Measurements from ENCODE around the gene AKAP8L. TPM values are rescaled to one million over a fixed set of nuclear protein-coding genes. Genes with fewer than 3 reads are reported as not detected.
A peak's percentile ranks its signal among the peaks of the same experiment; 100 is the strongest.

Gene AKAP8L
- total and polyA plus RNA-seq, 12 donors, result 45.2 to 140 (median 63.1) TPM

DNA sequence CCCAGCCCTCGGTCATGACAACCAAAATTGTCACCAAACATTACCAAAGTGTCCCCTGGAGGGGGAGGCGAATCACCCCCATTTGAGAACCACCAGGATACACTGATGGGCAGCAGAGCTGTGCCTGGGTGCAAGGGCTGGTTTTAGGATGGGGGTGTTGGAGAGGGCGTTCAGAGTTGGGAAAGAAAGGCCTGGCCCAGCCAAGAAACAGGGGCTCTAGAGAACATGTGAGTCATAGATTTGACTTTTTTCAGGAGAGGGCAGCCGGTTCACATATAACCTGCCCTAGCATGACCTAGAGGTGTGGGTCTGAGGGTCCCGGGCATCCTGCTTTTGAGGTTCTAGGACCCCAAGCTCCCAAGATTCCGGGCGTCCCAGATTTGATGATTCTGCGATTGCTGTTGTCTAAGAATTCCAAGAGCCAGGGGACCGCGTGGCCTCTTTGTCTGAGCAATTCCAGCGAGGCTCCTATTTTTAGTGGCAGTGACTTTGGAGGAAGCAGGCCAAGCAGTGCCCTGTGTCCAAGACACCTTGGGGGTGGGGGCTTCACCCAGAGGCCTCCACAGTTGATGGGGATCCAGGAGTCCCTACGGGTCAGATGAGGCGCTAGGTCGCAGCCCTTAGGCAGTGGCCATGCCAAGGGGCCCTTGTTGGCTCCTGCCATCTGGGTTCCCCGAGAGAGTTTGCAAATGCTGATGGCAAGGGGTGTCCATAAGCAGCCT, 25.9 kb upstream of the AKAP8L start:
- no peak for DNase-seq
- no peaks in the 10 kb centered on the region for H3K9me3 ChIP-seq
- 56 to 59% methylated on average over 15 of the region's 15 CpGs for WGBS, 2 donors
- intact Hi-C loops (cut with DNase I), result loop anchor here in 1 of 10 donors (5.0 kb wide), 1 partner anchor 67 kb away; the partner anchor contains the start of gene AKAP8
- no peak overlapping the region for H3K4me3 ChIP-seq
- peaks cover 10 to 47% (median 30%) of the 10 kb centered on the region in 9 donors for H3K4me1 ChIP-seq
- H3K27me3 ChIP-seq, result no peaks in the 10 kb centered on the region
- peak in 6 of 8 donors; percentile 10 to 63 (median 50) for ATAC-seq
- H3K36me3 ChIP-seq, result peaks cover 0 to 19% (median 0%) of the 10 kb centered on the region in 9 donors
- TF ChIP-seq, protein P1, sequence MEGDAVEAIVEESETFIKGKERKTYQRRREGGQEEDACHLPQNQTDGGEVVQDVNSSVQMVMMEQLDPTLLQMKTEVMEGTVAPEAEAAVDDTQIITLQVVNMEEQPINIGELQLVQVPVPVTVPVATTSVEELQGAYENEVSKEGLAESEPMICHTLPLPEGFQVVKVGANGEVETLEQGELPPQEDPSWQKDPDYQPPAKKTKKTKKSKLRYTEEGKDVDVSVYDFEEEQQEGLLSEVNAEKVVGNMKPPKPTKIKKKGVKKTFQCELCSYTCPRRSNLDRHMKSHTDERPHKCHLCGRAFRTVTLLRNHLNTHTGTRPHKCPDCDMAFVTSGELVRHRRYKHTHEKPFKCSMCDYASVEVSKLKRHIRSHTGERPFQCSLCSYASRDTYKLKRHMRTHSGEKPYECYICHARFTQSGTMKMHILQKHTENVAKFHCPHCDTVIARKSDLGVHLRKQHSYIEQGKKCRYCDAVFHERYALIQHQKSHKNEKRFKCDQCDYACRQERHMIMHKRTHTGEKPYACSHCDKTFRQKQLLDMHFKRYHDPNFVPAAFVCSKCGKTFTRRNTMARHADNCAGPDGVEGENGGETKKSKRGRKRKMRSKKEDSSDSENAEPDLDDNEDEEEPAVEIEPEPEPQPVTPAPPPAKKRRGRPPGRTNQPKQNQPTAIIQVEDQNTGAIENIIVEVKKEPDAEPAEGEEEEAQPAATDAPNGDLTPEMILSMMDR (IDR thresholded peaks at IDR 0.05), result no peak
- peak overlapping the region; percentile 56 to 93 (median 87) for H3K27ac ChIP-seq

DNA sequence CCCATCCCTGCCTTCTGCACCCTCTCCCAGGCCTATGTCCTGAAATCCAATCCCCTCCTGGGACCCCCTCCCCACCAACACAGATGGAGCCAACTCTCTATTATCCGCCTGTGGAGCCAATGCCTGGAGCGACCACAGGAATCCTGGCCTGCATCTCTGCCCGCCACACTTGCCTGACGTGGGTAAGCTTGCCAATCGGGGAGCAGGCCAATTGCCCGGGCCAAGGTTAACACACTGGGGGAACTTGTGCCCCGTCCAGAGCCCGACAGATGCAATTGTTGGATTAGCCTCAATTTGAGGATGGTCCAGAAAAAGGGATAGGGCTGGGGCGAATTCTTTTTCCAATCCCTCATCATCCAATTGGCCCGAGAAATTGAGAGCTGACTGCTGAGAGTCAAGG, 25.1 kb upstream of the AKAP8L start:
- Histone ChIP-seq H3K4me3 (no peak overlapping the region), H3K36me3 (peaks cover 0 to 26% (median 0%) of the 10 kb centered on the region in 9 donors), H3K27me3 (no peaks in the 10 kb centered on the region), H3K4me1 (peaks cover 5 to 42% (median 25%) of the 10 kb centered on the region in 9 donors), H3K27ac (peak overlapping the region in 8 of 10 donors; percentile 79 to 89 (median 87)), H3K9me3 (no peaks in the 10 kb centered on the region)
- ATAC-seq (peak; percentile 31 to 69 (median 48)), DNase-seq (peak; percentile 56 to 68)
- intact Hi-C loops (cut with DNase I), result no loop called here
- WGBS, 2 donors, result 48 to 62% methylated on average over 10 of the region's 10 CpGs
- TF ChIP-seq, protein P1 (IDR thresholded peaks at IDR 0.05), result no peak

DNA sequence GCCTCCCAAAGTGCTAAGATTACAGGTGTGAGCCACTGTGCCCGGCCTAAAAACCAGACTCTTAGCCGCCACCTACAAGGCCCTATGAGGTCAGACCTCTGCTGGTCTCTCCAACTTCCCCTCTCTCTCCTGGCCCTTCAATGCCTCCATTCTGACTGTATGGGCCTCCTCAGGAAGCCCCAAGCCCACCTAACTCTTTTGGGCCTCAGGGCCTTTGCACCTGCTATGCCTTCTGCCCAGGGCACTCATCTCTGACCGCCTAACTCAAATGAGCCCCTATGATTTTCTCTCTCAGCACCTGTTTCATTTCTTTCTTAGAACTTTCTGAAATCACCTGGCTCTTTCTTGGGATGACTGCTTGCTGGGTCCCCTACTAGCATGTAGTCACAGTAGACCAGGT, 24.5 kb upstream of the AKAP8L start:
- H3K27ac ChIP-seq, result peak overlapping the region in 4 of 10 donors; percentile 23 to 89 (median 84)
- ATAC-seq (no peak), DNase-seq (no peak)
- H3K9me3 ChIP-seq, result no peaks in the 10 kb centered on the region
- no peak overlapping the region for H3K4me3 ChIP-seq
- intact Hi-C loops (cut with DNase I), result no loop called here
- 94 to 99% methylated on average over 3 of the region's 3 CpGs for WGBS, 2 donors
- H3K27me3 ChIP-seq, result no peaks in the 10 kb centered on the region
- H3K4me1 ChIP-seq, result peaks cover 4 to 37% (median 21%) of the 10 kb centered on the region in 9 donors
- peaks cover 0 to 31% (median 0%) of the 10 kb centered on the region in 9 donors for H3K36me3 ChIP-seq
- TF ChIP-seq, protein P1 (IDR thresholded peaks at IDR 0.05), result no peak

DNA sequence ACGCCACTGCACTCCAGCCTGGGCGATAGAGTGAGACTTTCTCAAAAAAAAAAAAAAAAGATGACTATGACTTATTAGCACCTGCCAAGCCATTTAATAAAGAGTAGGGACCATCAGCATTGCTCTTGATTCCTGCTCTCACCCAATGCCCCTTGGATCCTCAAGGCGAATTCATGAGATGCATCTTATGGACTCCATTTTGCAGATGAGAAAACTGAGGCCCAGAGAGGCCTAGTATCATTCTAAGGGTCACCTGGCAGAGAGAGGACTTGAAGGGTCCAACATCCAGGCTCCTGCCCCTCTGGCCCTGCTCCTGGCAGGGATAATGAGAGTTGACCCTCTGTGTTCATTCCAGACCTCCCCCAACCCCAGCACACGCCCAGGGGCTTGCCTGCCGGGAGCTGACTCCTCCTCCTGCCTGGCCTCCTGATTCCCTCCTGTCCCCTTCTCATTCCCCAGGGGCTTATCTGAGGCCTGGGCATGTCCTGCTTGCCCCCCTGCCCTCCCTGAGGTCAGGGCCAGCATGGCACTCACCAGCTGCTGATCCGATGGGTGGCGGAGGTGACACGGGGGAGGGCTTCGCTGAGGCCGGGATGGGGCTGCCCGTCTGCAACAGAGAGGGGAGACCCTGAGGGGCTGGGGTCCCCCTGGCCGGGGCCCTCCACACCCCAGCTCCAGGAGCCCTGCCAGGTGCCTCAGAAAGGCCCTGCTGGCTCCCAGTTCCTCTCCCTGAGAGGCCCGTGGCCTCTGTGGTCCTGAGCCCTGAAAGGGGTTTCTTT, 23.5 kb upstream of the AKAP8L start:
- H3K36me3 ChIP-seq, result peaks cover 0 to 34% (median 0%) of the 10 kb centered on the region in 9 donors
- TF ChIP-seq, protein P1 (IDR thresholded peaks at IDR 0.05), result no peak
- ATAC-seq, result no peak

More for the DNA sequence above, 23.5 kb upstream of the AKAP8L start:
- DNase-seq, result no peak
- intact Hi-C loops (cut with DNase I), result no loop called here
- no peak overlapping the region for H3K4me3 ChIP-seq
- 81 to 84% methylated on average over 13 of the region's 13 CpGs for WGBS, 2 donors
- no peaks in the 10 kb centered on the region for H3K9me3 ChIP-seq
- peaks cover 4 to 35% (median 21%) of the 10 kb centered on the region in 9 donors for H3K4me1 ChIP-seq
- H3K27ac ChIP-seq, result no peak overlapping the region
- no peaks in the 10 kb centered on the region for H3K27me3 ChIP-seq

All from heart right ventricle (tissue), 16 donors.